IMR-90 (cell line): ENCODE measurements around the gene IFI30. TPM values are rescaled to one million over a fixed set of nuclear protein-coding genes. Genes with fewer than 3 reads are reported as not detected.

Source experiments
- ATAC-seq: fragments of 200-7000 bp; cut with Tn5 transposase; 2 replicates; pipeline ENCODE4 v1.9.1; 2020; ENCODE audit warnings: low read depth, mild to moderate bottlenecking, moderate library complexity
- BruUV-seq: library from RNA; stranded (reverse); fragments of 400-500 nt; replicated peaks from 2 replicates; lab custom pipeline; 2021; lab: Mats Ljungman, UMichigan
- CTCF ChIA-PET: fragments of 300-600 bp; formaldehyde crosslinking; extraction: SDS; loops from one replicate; lab custom pipeline; 2021; ENCODE audit warnings: antibody characterized with exemption; lab: Yijun Ruan, JAX
- POLR2A ChIA-PET: fragments of 300-600 bp; sonication (Branson Sonifier 250); formaldehyde crosslinking; loops from one replicate; lab custom pipeline; 2022; ENCODE audit warnings: antibody characterized with exemption; ENCODE audit not compliant: unreplicated experiment; lab: Charles Lee
- DNase-seq: peaks from one replicate; pipeline ENCODE4 v3.0.0; 2013
- H2AFZ ChIP-seq: replicated peaks from 2 replicates; pipeline ENCODE3; 2013; ENCODE audit warnings: low read length, mild to moderate bottlenecking; ENCODE audit not compliant: poor library complexity
- H2AK5ac ChIP-seq: 2 replicates; pipeline ENCODE4 v1.6.1; 2013; ENCODE audit warnings: low read depth, low read length, inconsistent platforms
- H2AK9ac ChIP-seq: replicated peaks from 2 replicates; pipeline ENCODE3; 2013; ENCODE audit warnings: mild to moderate bottlenecking, low read depth, low read length, moderate library complexity; ENCODE audit not compliant: poor library complexity
- H2BK120ac ChIP-seq: 2 replicates; pipeline ENCODE4 v1.6.1; 2013; ENCODE audit warnings: low read depth, low read length, inconsistent platforms
- H2BK15ac ChIP-seq: 3 replicates; pipeline ENCODE4 v1.6.1; 2013; ENCODE audit warnings: low read depth, low read length, inconsistent platforms
- H2BK20ac ChIP-seq: 2 replicates; pipeline ENCODE4 v1.6.1; 2013; ENCODE audit warnings: low read depth, mild to moderate bottlenecking, inconsistent platforms, low read length, moderate library complexity
- H2BK5ac ChIP-seq: 2 replicates; pipeline ENCODE4 v1.6.1; 2013; ENCODE audit warnings: mild to moderate bottlenecking, low read depth, low read length, inconsistent platforms; ENCODE audit not compliant: poor library complexity, severe bottlenecking
- H3K14ac ChIP-seq: replicated peaks from 2 replicates; pipeline ENCODE4 v1.6.1; 2013; ENCODE audit warnings: low read depth, low read length, inconsistent platforms
- H3K18ac ChIP-seq: 2 replicates; pipeline ENCODE4 v1.6.1; 2013; ENCODE audit warnings: low read depth, low read length, control low read depth
- H3K23ac ChIP-seq: 2 replicates; pipeline ENCODE4 v1.6.1; 2013; ENCODE audit warnings: low read depth, low read length, inconsistent platforms
- H3K27ac ChIP-seq: 2 replicates; pipeline ENCODE4 v1.5.1; 2013; ENCODE audit warnings: mild to moderate bottlenecking, control low read depth, low read length; ENCODE audit not compliant: insufficient read depth
- H3K27me3 ChIP-seq: 2 replicates; pipeline ENCODE4 v1.6.1; 2013; ENCODE audit warnings: low read length; ENCODE audit not compliant: control insufficient read depth, insufficient read depth
- H3K36me3 ChIP-seq: 2 replicates; pipeline ENCODE4 v1.6.1; 2013; ENCODE audit warnings: low read length, mixed read lengths; ENCODE audit not compliant: control insufficient read depth, insufficient read depth
- H3K4ac ChIP-seq: 2 replicates; pipeline ENCODE4 v1.6.1; 2013; ENCODE audit warnings: low read depth, low read length, inconsistent platforms
- H3K4me1 ChIP-seq: 2 replicates; pipeline ENCODE4 v1.6.1; 2013; ENCODE audit warnings: low read length, mixed read lengths; ENCODE audit not compliant: control insufficient read depth, insufficient read depth
- H3K4me2 ChIP-seq: 2 replicates; pipeline ENCODE4 v1.6.1; 2013; ENCODE audit warnings: low read depth, mild to moderate bottlenecking, control low read depth, low read length, moderate library complexity
- H3K4me3 ChIP-seq: 2 replicates; pipeline ENCODE4 v1.5.1; 2013; ENCODE audit warnings: low read depth, mild to moderate bottlenecking, control low read depth, low read length, moderate library complexity; ENCODE audit not compliant: insufficient read depth
- H3K56ac ChIP-seq: 2 replicates; pipeline ENCODE4 v1.6.1; 2013; ENCODE audit warnings: low read length, inconsistent platforms; ENCODE audit not compliant: insufficient read depth; ENCODE audit errors: extremely low read depth
- H3K79me1 ChIP-seq, 2 experiments: 2 replicates each; pipeline ENCODE4 v1.6.1; 2013; ENCODE audit warnings: low read length in 2 of 2, inconsistent platforms in 1 of 2, low read depth in 1 of 2
- H3K9ac ChIP-seq: 2 replicates; pipeline ENCODE4 v1.6.1; 2013; ENCODE audit warnings: low read depth, low read length, control low read depth
- H3K9me1 ChIP-seq: 2 replicates; pipeline ENCODE4 v1.6.1; 2013; ENCODE audit warnings: low read length, inconsistent platforms; ENCODE audit not compliant: insufficient read depth
- H3K9me3 ChIP-seq: 2 replicates; pipeline ENCODE4 v1.6.1; 2013; ENCODE audit warnings: low read length; ENCODE audit not compliant: control insufficient read depth, insufficient read depth
- H4K20me1 ChIP-seq: 2 replicates; pipeline ENCODE4 v1.6.1; 2013; ENCODE audit warnings: low read length, inconsistent platforms; ENCODE audit not compliant: insufficient read depth
- H4K5ac ChIP-seq: 2 replicates; pipeline ENCODE4 v1.6.1; 2013; ENCODE audit warnings: mild to moderate bottlenecking, low read depth, low read length, control low read depth
- H4K8ac ChIP-seq, 2 experiments: 2 replicates each; pipeline ENCODE4 v1.6.1; 2013; ENCODE audit warnings: low read depth in 2 of 2, low read length in 2 of 2, control low read depth in 1 of 2, inconsistent platforms in 1 of 2
- H4K91ac ChIP-seq: 2 replicates; pipeline ENCODE4 v1.6.1; 2013; ENCODE audit warnings: low read depth, low read length, inconsistent platforms; ENCODE audit not compliant: insufficient read depth
- CEBPB ChIP-seq: IDR thresholded peaks from 2 replicates; pipeline ENCODE4 v1.6.1; 2012; ENCODE audit warnings: low read depth, low read length, improper control_type of control experiment
- CHD1 ChIP-seq: IDR thresholded peaks from 2 replicates; pipeline ENCODE4 v1.6.1; 2012; ENCODE audit warnings: low read depth, low read length, improper control_type of control experiment
- FOS ChIP-seq: fragments of 150-350 bp; IDR thresholded peaks from 2 replicates; pipeline ENCODE4 v1.6.1; 2016; ENCODE audit warnings: low read depth, low read length
- MAFK ChIP-seq: IDR thresholded peaks from 2 replicates; pipeline ENCODE4 v1.6.1; 2012; ENCODE audit warnings: low read depth, low read length, improper control_type of control experiment
- MAZ ChIP-seq: IDR thresholded peaks from 2 replicates; pipeline ENCODE4 v1.6.1; 2012; ENCODE audit warnings: low read depth, mild to moderate bottlenecking, low read length, improper control_type of control experiment, moderate library complexity, borderline replicate concordance
- NFE2L2 ChIP-seq: fragments of 150-350 bp; IDR thresholded peaks from 2 replicates; pipeline ENCODE4 v1.6.1; 2016; ENCODE audit warnings: low read depth, mild to moderate bottlenecking, low read length
- POLR2A ChIP-seq: IDR thresholded peaks from 2 replicates; pipeline ENCODE4 v1.6.1; 2012; ENCODE audit warnings: mild to moderate bottlenecking, low read depth, low read length
- RAD21 ChIP-seq: IDR thresholded peaks from 2 replicates; pipeline ENCODE4 v1.6.1; 2012; ENCODE audit warnings: low read length, improper control_type of control experiment
- RCOR1 ChIP-seq: IDR thresholded peaks from 2 replicates; pipeline ENCODE4 v1.6.1; 2012; ENCODE audit warnings: mild to moderate bottlenecking, low read length, improper control_type of control experiment; ENCODE audit not compliant: insufficient replicate concordance
- RFX5 ChIP-seq: IDR thresholded peaks from 2 replicates; pipeline ENCODE4 v1.8.0; 2012; ENCODE audit warnings: low read depth, mild to moderate bottlenecking, low read length, moderate library complexity
- SMC3 ChIP-seq: fragments of 150-350 bp; IDR thresholded peaks from 2 replicates; pipeline ENCODE4 v1.6.1; 2016; ENCODE audit warnings: low read depth, mild to moderate bottlenecking, antibody characterized with exemption, low read length, moderate library complexity
- WGBS, 2 experiments: methylation state at CpG; one replicate each; pipeline versions ENCODE4 v1.1.5 to v1.1.7; 2013; ENCODE audit warnings: missing lambda C conversion rate in 2 of 2; ENCODE audit not compliant: insufficient read length in 1 of 2; ENCODE audit errors: extremely low coverage in 2 of 2; 5-methylcytosine and 5-hydroxymethylcytosine counted together
- dilution Hi-C: fragments of 300-500 bp; cut with HindIII; formaldehyde crosslinking; loops from one replicate; pipeline ENCODE4 v1.14.3; 2018; ENCODE audit warnings: low sequenced_read_pairs; ENCODE audit not compliant: unreplicated experiment
- in situ Hi-C: fragments of 300-500 bp; cut with MboI; formaldehyde crosslinking; loops from 3 replicates; pipeline ENCODE4 v1.14.3; 2019; ENCODE audit warnings: low sequenced_read_pairs, inconsistent platforms, mixed read lengths
- intact Hi-C: fragments of 100-400 bp; cut with micrococcal nuclease; formaldehyde crosslinking; loops from 2 replicates; pipeline ENCODE4 v1.10.0; 2022
- polyA plus RNA-seq, 3 experiments: library from polyadenylated mRNA; depleted of rRNA; stranded (reverse); fragments of >200 nt; gene quantifications; 2 replicates each; pipeline ENCODE4 v1.2.3, GENCODE V29; 2012; ENCODE audit warnings: low replicate concordance in 1 of 3
- total RNA-seq: library from RNA; depleted of rRNA; stranded (reverse); fragments of >200 nt; gene quantifications from 2 replicates; pipeline ENCODE4 v1.2.3, GENCODE V29; 2012
- TF ChIP-seq, protein P1 (sequence below): conservative IDR thresholded peaks from 2 replicates; pipeline ENCODE4 v1.5.1; 2012; ENCODE audit warnings: mild to moderate bottlenecking, low read depth, low read length, improper control_type of control experiment
- TF ChIP-seq, protein P2 (sequence below): fragments of 150-350 bp; IDR thresholded peaks from 2 replicates; pipeline ENCODE4 v1.6.1; 2017; ENCODE audit warnings: mild to moderate bottlenecking, antibody characterized with exemption, low read length, low read depth

IFI30 gene
- total and polyA plus RNA-seq, 2 of the 4 experiments (the other 2 are of a cell fraction), result 2.3 TPM

DNA sequence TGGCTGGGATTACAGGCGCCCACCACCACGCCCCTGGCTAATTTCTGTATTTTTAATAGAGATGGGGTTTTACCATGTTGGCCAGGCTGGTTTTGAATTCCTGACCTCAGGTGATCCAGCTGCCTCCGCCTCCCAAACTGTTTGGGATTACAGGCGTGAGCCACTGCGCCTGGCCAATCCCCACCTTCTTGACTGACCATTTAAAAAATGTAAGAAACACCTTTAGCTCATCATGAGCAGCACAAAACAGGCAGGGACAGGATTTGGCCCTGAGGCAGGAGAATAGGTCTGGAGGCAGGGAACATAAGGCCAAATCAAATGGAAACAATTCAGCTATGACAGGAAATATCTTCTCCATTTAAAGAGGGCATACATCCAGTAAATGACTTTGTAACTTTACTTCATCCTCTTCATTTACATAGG, 18.0 kb downstream of the IFI30 start:
- DNase-seq (no peak), ATAC-seq (no peak)
- no peak overlapping the region for H2BK5ac ChIP-seq
- H2BK120ac ChIP-seq, result no peak overlapping the region
- H3K23ac ChIP-seq, result peak overlapping the region; percentile 61; the same call in 1 of the 2 replicates
- peaks cover 8% of the 10 kb centered on the region; the same call in 1 of the 2 replicates for H3K36me3 ChIP-seq
- in situ Hi-C loops (loop anchor here (10.0 kb wide), 2 partner anchors 133 to 223 kb away; partner anchors contain the start of genes LSM4 and SSBP4), intact Hi-C loops (loop anchor here (1.0 kb wide), 1 partner anchor 60 kb away; no protein-coding TSS in a partner anchor), dilution Hi-C loops (no loop called here)
- H3K4me3 ChIP-seq, result peak overlapping the region; percentile 12; the same call in 1 of the 2 replicates
- H3K18ac ChIP-seq, result no peak overlapping the region
- H3K27ac ChIP-seq, result peak overlapping the region; percentile 72; the same call in 1 of the 2 replicates
- H4K20me1 ChIP-seq, result peaks cover 8% of the 10 kb centered on the region
- no peak overlapping the region for H3K56ac ChIP-seq
- no peak overlapping the region for H2AK5ac ChIP-seq
- H4K91ac ChIP-seq, result no peak overlapping the region
- CTCF ChIA-PET, result interaction anchor here (0.9 to 1.3 kb wide), 4 partner anchors 16 to 60 kb away, joined by 4 to 6 read pairs (median 4); no protein-coding TSS in a partner anchor
- POLR2A ChIA-PET, result interaction anchor here (2.2 kb wide), 1 partner anchor 90 kb away, joined by 5 read pairs; the partner anchor contains the start of gene JUND
- TF ChIP-seq FOS (no peak), MAZ (no peak), RFX5 (no peak), RAD21 (no peak), RCOR1 (no peak), SMC3 (no peak), POLR2A (no peak), NFE2L2 (no peak), CHD1 (no peak), CEBPB (no peak), MAFK (no peak)
- TF ChIP-seq, protein P1, sequence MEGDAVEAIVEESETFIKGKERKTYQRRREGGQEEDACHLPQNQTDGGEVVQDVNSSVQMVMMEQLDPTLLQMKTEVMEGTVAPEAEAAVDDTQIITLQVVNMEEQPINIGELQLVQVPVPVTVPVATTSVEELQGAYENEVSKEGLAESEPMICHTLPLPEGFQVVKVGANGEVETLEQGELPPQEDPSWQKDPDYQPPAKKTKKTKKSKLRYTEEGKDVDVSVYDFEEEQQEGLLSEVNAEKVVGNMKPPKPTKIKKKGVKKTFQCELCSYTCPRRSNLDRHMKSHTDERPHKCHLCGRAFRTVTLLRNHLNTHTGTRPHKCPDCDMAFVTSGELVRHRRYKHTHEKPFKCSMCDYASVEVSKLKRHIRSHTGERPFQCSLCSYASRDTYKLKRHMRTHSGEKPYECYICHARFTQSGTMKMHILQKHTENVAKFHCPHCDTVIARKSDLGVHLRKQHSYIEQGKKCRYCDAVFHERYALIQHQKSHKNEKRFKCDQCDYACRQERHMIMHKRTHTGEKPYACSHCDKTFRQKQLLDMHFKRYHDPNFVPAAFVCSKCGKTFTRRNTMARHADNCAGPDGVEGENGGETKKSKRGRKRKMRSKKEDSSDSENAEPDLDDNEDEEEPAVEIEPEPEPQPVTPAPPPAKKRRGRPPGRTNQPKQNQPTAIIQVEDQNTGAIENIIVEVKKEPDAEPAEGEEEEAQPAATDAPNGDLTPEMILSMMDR, result no peak
- TF ChIP-seq, protein P2, sequence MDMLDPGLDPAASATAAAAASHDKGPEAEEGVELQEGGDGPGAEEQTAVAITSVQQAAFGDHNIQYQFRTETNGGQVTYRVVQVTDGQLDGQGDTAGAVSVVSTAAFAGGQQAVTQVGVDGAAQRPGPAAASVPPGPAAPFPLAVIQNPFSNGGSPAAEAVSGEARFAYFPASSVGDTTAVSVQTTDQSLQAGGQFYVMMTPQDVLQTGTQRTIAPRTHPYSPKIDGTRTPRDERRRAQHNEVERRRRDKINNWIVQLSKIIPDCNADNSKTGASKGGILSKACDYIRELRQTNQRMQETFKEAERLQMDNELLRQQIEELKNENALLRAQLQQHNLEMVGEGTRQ, result no peak
- H2BK20ac ChIP-seq, result no peak overlapping the region
- no peak overlapping the region for H3K14ac ChIP-seq
- peaks cover 7 to 15% of the 10 kb centered on the region in 2 experiments; a peak in 3 of 4 replicates for H3K79me1 ChIP-seq
- no peak overlapping the region for H4K5ac ChIP-seq
- no peaks in the 10 kb centered on the region for H3K9me3 ChIP-seq
- no peak overlapping the region; the same call in 1 of the 2 replicates for H3K4ac ChIP-seq
- peaks cover 8% of the 10 kb centered on the region for H3K4me1 ChIP-seq
- no peak overlapping the region for H2BK15ac ChIP-seq
- H3K9me1 ChIP-seq, result peaks cover 8% of the 10 kb centered on the region; the same call in 1 of the 2 replicates
- no peak overlapping the region for H2AK9ac ChIP-seq
- peak overlapping the region; percentile 86 for H3K4me2 ChIP-seq
- H3K9ac ChIP-seq, result peak overlapping the region; percentile 81
- peak overlapping the region; percentile 36 to 72; a peak in 2 of 4 replicates for H4K8ac ChIP-seq
- WGBS, 2 experiments, result no CpG with 5 or more reads among the region's 5 CpGs
- peak overlapping the region; percentile 79 for H2AFZ ChIP-seq
- no TSS peak for BruUV-seq
- H3K27me3 ChIP-seq, result 0 out of 2 replicates have a peak, but pooled peaks cover 1% of the 10 kb centered on the region
